ENCODE results near the gene WWTR1. TPM values are rescaled to one million over a fixed set of nuclear protein-coding genes. Genes with fewer than 3 reads are reported as not detected.

WWTR1 gene
- total RNA-seq, 1 donor from 2014 or later: 34.4 TPM

- H3K27me3 ChIP-seq (ENCODE audit: control insufficient read depth in 3 of 3, insufficient read depth in 3 of 3, low read length in 3 of 3): no peaks in the 10 kb centered on the region
- peaks cover 14 to 32% (median 18%) of the 10 kb centered on the region in 3 donors for H3K4me1 ChIP-seq (ENCODE audit: control insufficient read depth in 3 of 3, insufficient read depth in 3 of 3, low read length in 3 of 3)
- H3K4me3 ChIP-seq (ENCODE audit: low read length in 3 of 3): no peak overlapping the region
- H3K9ac ChIP-seq (ENCODE audit: low read depth in 1 of 3, low read length in 3 of 3): no peak overlapping the region
- H3K27ac ChIP-seq (ENCODE audit: low read depth, low read length): no peak overlapping the region
- no peaks in the 10 kb centered on the region for H3K9me3 ChIP-seq (ENCODE audit: control insufficient read depth in 3 of 3, low read length in 3 of 3)
- H3K36me3 ChIP-seq (ENCODE audit: control insufficient read depth in 3 of 3, insufficient read depth in 3 of 3, low read length in 3 of 3): no peaks in the 10 kb centered on the region
Observed at GRCh38 chr3:149600634-149601033, 57.2 kb downstream of the WWTR1 start.

DNA sequence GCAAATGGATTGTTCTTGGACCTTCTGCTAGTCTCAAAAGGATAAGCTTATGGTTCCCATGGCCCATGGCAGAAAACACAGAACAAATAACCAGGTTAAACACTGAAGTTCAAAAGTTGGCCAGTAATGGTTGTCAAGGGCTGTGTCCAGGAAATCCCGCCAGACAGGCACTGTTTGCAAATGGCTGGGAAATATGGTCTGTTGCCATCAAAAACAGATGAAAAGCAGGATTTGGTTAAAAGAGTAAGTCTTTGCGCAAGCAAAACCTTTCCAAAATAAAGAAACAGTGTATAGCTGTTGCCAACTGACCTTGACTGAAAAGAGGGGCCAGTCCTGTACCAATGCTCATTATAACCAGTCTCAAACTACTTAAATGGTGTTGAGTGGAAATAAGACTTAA, 58.6 kb downstream of the WWTR1 start:
- H3K36me3 ChIP-seq (ENCODE audit: control insufficient read depth in 3 of 3, insufficient read depth in 3 of 3, low read length in 3 of 3): no peaks in the 10 kb centered on the region
- no peak overlapping the region for H3K4me3 ChIP-seq (ENCODE audit: low read length in 3 of 3)
- H3K9me3 ChIP-seq (ENCODE audit: control insufficient read depth in 3 of 3, low read length in 3 of 3): no peaks in the 10 kb centered on the region
- H3K9ac ChIP-seq (ENCODE audit: low read depth in 1 of 3, low read length in 3 of 3): no peak overlapping the region
- peaks cover 8 to 20% (median 11%) of the 10 kb centered on the region in 3 donors for H3K4me1 ChIP-seq (ENCODE audit: control insufficient read depth in 3 of 3, insufficient read depth in 3 of 3, low read length in 3 of 3)
- H3K27ac ChIP-seq (ENCODE audit: low read depth, low read length): no peak overlapping the region
- H3K27me3 ChIP-seq (ENCODE audit: control insufficient read depth in 3 of 3, insufficient read depth in 3 of 3, low read length in 3 of 3): no peaks in the 10 kb centered on the region

DNA sequence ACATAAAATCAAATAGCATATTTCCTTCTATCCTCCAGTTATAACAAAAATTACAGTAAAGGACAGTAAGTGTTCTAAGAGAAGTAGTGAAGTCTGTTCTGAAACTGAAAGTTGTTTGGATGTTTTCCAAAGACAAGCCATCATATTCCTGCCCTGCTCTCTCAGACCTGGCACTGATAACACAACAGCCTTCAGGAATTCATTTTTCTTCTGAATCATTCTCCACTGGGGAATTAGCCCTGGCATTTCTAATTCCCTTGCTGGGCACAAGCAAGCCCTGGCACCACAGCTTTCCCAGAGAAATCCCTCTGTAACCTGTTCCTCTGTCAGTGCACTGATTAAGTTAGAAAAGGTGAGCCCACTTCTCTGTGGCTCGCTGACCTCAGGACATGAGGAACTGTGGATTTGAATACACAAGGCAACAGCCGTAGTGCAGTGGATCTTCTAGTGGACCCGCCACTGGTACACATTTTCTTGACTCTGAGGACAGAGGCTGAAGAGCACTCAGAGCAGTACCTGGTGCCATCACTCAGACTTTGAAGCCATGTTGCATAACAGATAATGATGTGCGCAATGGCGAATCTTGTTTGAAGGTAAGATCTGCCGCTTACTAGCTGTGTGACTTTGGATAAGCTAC, 61.6 kb downstream of the WWTR1 start:
- no peak overlapping the region for H3K9ac ChIP-seq (ENCODE audit: low read depth in 1 of 3, low read length in 3 of 3)

GRCh38 chr3:149593418-149594160, 64.2 kb downstream of the WWTR1 start:
- peak overlapping the region; percentile 74 for H3K27ac ChIP-seq (ENCODE audit: low read depth, low read length)
- H3K27me3 ChIP-seq (ENCODE audit: control insufficient read depth in 3 of 3, insufficient read depth in 3 of 3, low read length in 3 of 3): no peaks in the 10 kb centered on the region
- H3K36me3 ChIP-seq (ENCODE audit: control insufficient read depth in 3 of 3, insufficient read depth in 3 of 3, low read length in 3 of 3): no peaks in the 10 kb centered on the region
- H3K9ac ChIP-seq (ENCODE audit: low read depth in 1 of 3, low read length in 3 of 3): peak overlapping the region in 2 of 3 donors; percentile 17 to 35
- H3K4me1 ChIP-seq (ENCODE audit: control insufficient read depth in 3 of 3, insufficient read depth in 3 of 3, low read length in 3 of 3): peaks cover 26 to 41% (median 39%) of the 10 kb centered on the region in 3 donors
- H3K4me3 ChIP-seq (ENCODE audit: low read length in 3 of 3): peak overlapping the region in 2 of 3 donors; percentile 47 to 48
- H3K9me3 ChIP-seq (ENCODE audit: control insufficient read depth in 3 of 3, low read length in 3 of 3): no peaks in the 10 kb centered on the region

More for the DNA sequence above, 61.6 kb downstream of the WWTR1 start:
- Histone ChIP-seq H3K9me3 (ENCODE audit: control insufficient read depth in 3 of 3, low read length in 3 of 3) (no peaks in the 10 kb centered on the region), H3K4me3 (ENCODE audit: low read length in 3 of 3) (no peak overlapping the region), H3K27ac (ENCODE audit: low read depth, low read length) (no peak overlapping the region), H3K36me3 (ENCODE audit: control insufficient read depth in 3 of 3, insufficient read depth in 3 of 3, low read length in 3 of 3) (no peaks in the 10 kb centered on the region), H3K4me1 (ENCODE audit: control insufficient read depth in 3 of 3, insufficient read depth in 3 of 3, low read length in 3 of 3) (peaks cover 14 to 24% (median 21%) of the 10 kb centered on the region in 3 donors), H3K27me3 (ENCODE audit: control insufficient read depth in 3 of 3, insufficient read depth in 3 of 3, low read length in 3 of 3) (no peaks in the 10 kb centered on the region)

- H3K9me3 ChIP-seq (ENCODE audit: control insufficient read depth in 3 of 3, low read length in 3 of 3): no peaks in the 10 kb centered on the region
- no peaks in the 10 kb centered on the region for H3K27me3 ChIP-seq (ENCODE audit: control insufficient read depth in 3 of 3, insufficient read depth in 3 of 3, low read length in 3 of 3)
- peaks cover 27 to 48% (median 40%) of the 10 kb centered on the region in 3 donors for H3K4me1 ChIP-seq (ENCODE audit: control insufficient read depth in 3 of 3, insufficient read depth in 3 of 3, low read length in 3 of 3)
- peak overlapping the region; percentile 37 to 48 (median 47) for H3K4me3 ChIP-seq (ENCODE audit: low read length in 3 of 3)
- H3K36me3 ChIP-seq (ENCODE audit: control insufficient read depth in 3 of 3, insufficient read depth in 3 of 3, low read length in 3 of 3): no peaks in the 10 kb centered on the region
- H3K9ac ChIP-seq (ENCODE audit: low read depth in 1 of 3, low read length in 3 of 3): peak overlapping the region in 2 of 3 donors; percentile 17 to 47
- peak overlapping the region; percentile 74 for H3K27ac ChIP-seq (ENCODE audit: low read depth, low read length)
Observed at GRCh38 chr3:149592758-149593240, 65.0 kb downstream of the WWTR1 start.

- no peaks in the 10 kb centered on the region for H3K36me3 ChIP-seq (ENCODE audit: control insufficient read depth in 3 of 3, insufficient read depth in 3 of 3, low read length in 3 of 3)
- H3K27ac ChIP-seq (ENCODE audit: low read depth, low read length): peak overlapping the region; percentile 52
- peak overlapping the region in 1 of 3 donors; percentile 18 for H3K9ac ChIP-seq (ENCODE audit: low read depth in 1 of 3, low read length in 3 of 3)
- no peaks in the 10 kb centered on the region for H3K9me3 ChIP-seq (ENCODE audit: control insufficient read depth in 3 of 3, low read length in 3 of 3)
- H3K4me3 ChIP-seq (ENCODE audit: low read length in 3 of 3): peak overlapping the region in 1 of 3 donors; percentile 48
- H3K4me1 ChIP-seq (ENCODE audit: control insufficient read depth in 3 of 3, insufficient read depth in 3 of 3, low read length in 3 of 3): peaks cover 21 to 44% (median 41%) of the 10 kb centered on the region in 3 donors
- no peaks in the 10 kb centered on the region for H3K27me3 ChIP-seq (ENCODE audit: control insufficient read depth in 3 of 3, insufficient read depth in 3 of 3, low read length in 3 of 3)
Observed at GRCh38 chr3:149590691-149591441, 67.0 kb downstream of the WWTR1 start.

DNA sequence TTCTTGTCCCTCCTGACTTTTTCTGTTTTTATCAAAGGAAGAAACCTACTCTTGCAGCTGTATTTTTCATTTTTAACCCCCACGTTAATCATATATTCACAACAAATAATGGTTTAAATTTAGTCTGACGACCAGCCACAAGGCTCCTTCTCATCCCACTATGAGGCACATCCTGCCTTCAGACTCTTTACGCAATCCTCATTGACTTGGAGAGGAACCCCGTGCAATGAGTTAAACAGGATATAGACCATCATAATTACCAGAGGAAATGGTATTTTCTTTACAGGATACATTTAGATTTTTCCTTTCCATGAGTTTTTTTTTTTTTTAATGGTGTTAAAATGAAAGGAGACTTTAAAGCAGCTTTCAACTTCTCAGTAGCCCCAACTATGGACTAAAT, 68.5 kb downstream of the WWTR1 start:
- no peak overlapping the region for H3K9ac ChIP-seq (ENCODE audit: low read depth in 1 of 3, low read length in 3 of 3)
- H3K4me1 ChIP-seq (ENCODE audit: control insufficient read depth in 3 of 3, insufficient read depth in 3 of 3, low read length in 3 of 3): peaks cover 25 to 51% (median 46%) of the 10 kb centered on the region in 3 donors
- H3K9me3 ChIP-seq (ENCODE audit: control insufficient read depth in 3 of 3, low read length in 3 of 3): no peaks in the 10 kb centered on the region
- no peak overlapping the region for H3K4me3 ChIP-seq (ENCODE audit: low read length in 3 of 3)
- no peaks in the 10 kb centered on the region for H3K36me3 ChIP-seq (ENCODE audit: control insufficient read depth in 3 of 3, insufficient read depth in 3 of 3, low read length in 3 of 3)
- H3K27ac ChIP-seq (ENCODE audit: low read depth, low read length): peak overlapping the region; percentile 59
- no peaks in the 10 kb centered on the region for H3K27me3 ChIP-seq (ENCODE audit: control insufficient read depth in 3 of 3, insufficient read depth in 3 of 3, low read length in 3 of 3)

DNA sequence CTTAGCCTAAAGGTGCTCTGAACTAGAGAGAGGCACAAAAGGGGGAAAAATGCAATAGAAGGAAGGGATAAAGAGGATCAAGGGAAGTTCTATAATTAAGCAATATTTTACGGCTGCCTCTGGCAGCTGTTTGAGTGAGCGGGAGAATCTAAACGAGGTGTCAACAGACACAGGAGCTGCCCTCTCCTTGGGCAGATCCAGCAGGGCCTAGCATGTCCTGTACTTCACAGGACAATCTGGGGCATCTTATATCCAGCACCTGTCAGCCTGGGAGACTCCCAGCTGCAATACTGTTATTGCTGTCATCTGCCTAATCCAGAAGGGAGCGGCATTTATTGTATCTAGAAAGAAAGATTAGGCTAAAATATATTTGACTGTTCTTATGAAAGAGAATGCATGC, 68.9 kb downstream of the WWTR1 start:
- Histone ChIP-seq H3K4me1 (ENCODE audit: control insufficient read depth in 3 of 3, insufficient read depth in 3 of 3, low read length in 3 of 3) (peaks cover 28 to 56% (median 50%) of the 10 kb centered on the region in 3 donors), H3K9ac (ENCODE audit: low read depth in 1 of 3, low read length in 3 of 3) (peak overlapping the region in 1 of 3 donors; percentile 9), H3K27me3 (ENCODE audit: control insufficient read depth in 3 of 3, insufficient read depth in 3 of 3, low read length in 3 of 3) (no peaks in the 10 kb centered on the region), H3K27ac (ENCODE audit: low read depth, low read length) (peak overlapping the region; percentile 59), H3K4me3 (ENCODE audit: low read length in 3 of 3) (peak overlapping the region in 1 of 3 donors; percentile 4), H3K36me3 (ENCODE audit: control insufficient read depth in 3 of 3, insufficient read depth in 3 of 3, low read length in 3 of 3) (no peaks in the 10 kb centered on the region), H3K9me3 (ENCODE audit: control insufficient read depth in 3 of 3, low read length in 3 of 3) (no peaks in the 10 kb centered on the region)

GRCh38 chr3:149587383-149587782, 70.4 kb downstream of the WWTR1 start:
- no peak overlapping the region for H3K27ac ChIP-seq (ENCODE audit: low read depth, low read length)

More at GRCh38 chr3:149587383-149587782, 70.4 kb downstream of the WWTR1 start:
- H3K27me3 ChIP-seq (ENCODE audit: control insufficient read depth in 3 of 3, insufficient read depth in 3 of 3, low read length in 3 of 3): no peaks in the 10 kb centered on the region
- peaks cover 27 to 53% (median 50%) of the 10 kb centered on the region in 3 donors for H3K4me1 ChIP-seq (ENCODE audit: control insufficient read depth in 3 of 3, insufficient read depth in 3 of 3, low read length in 3 of 3)
- H3K9ac ChIP-seq (ENCODE audit: low read depth in 1 of 3, low read length in 3 of 3): no peak overlapping the region
- no peaks in the 10 kb centered on the region for H3K36me3 ChIP-seq (ENCODE audit: control insufficient read depth in 3 of 3, insufficient read depth in 3 of 3, low read length in 3 of 3)
- H3K9me3 ChIP-seq (ENCODE audit: control insufficient read depth in 3 of 3, low read length in 3 of 3): no peaks in the 10 kb centered on the region
- H3K4me3 ChIP-seq (ENCODE audit: low read length in 3 of 3): no peak overlapping the region
